Gastrocnemius medialis (tissue), 4 donors: Measurements from ENCODE around the gene CLDN34. TPM values are rescaled to one million over a fixed set of nuclear protein-coding genes. Genes with fewer than 3 reads are reported as not detected.

Experiments
- ATAC-seq, 2 donors: fragments of 150-250 bp; one replicate each; pipeline ENCODE4 v1.9.1; 2016
- DNase-seq, 2 donors: peaks; one replicate each; pipeline ENCODE4 v3.0.0-alpha.2; 2019
- H3K27ac ChIP-seq, 4 donors: fragments of 200-600 bp; sonication (generic); 1 replicate in 1 of 4; 2 replicates in 3 of 4; pipeline ENCODE4 v1.5.1; 2016 to 2018; ENCODE audit warnings: mild to moderate bottlenecking in 2 of 4, moderate library complexity in 1 of 4
- H3K27me3 ChIP-seq, 3 donors: fragments of 200-600 bp; sonication (generic) in 2 of 3; 1 replicate in 1 of 3; 2 replicates in 2 of 3; pipeline versions ENCODE4 v1.5.1 to v1.6.0; 2016 to 2019; ENCODE audit warnings: mild to moderate bottlenecking in 1 of 3, moderate library complexity in 1 of 3
- H3K36me3 ChIP-seq, 2 donors: fragments of 200-600 bp; sonication (generic) in 1 of 2; one replicate each; pipeline ENCODE4 v1.5.1; 2017 to 2018
- H3K4me1 ChIP-seq, 2 donors: fragments of 200-600 bp; sonication (generic) in 1 of 2; one replicate each; pipeline ENCODE4 v1.5.1; 2016 to 2017; ENCODE audit warnings: mild to moderate bottlenecking in 2 of 2
- H3K4me3 ChIP-seq, 4 donors: fragments of 200-600 bp; sonication (generic) in 3 of 4; 1 replicate in 1 of 4; 2 replicates in 3 of 4; pipeline ENCODE4 v1.5.1; 2016 to 2019; ENCODE audit warnings: mild to moderate bottlenecking in 2 of 4
- H3K9me3 ChIP-seq, 3 donors: fragments of 200-600 bp; sonication (generic) in 2 of 3; 1 replicate in 1 of 3; 2 replicates in 2 of 3; pipeline ENCODE4 v1.5.1; 2016 to 2019
- CTCF ChIP-seq, 5 experiments: fragments of 450-650 bp in 3 of 5; fragments of 200-600 bp in 2 of 5; sonication (generic) in 2 of 5; IDR thresholded peaks in 4 of 5; conservative IDR thresholded peaks in 1 of 5; 1 replicate in 4 of 5; 2 replicates in 1 of 5; pipeline ENCODE4 v1.5.1; 2016 to 2019; ENCODE audit warnings: antibody characterized with exemption in 5 of 5, mild to moderate bottlenecking in 3 of 5, moderate library complexity in 3 of 5
- POLR2A ChIP-seq, 2 donors: fragments of 450-650 bp; IDR thresholded peaks; one replicate each; pipeline ENCODE4 v1.6.1; 2017; ENCODE audit warnings: antibody characterized with exemption in 2 of 2, mild to moderate bottlenecking in 2 of 2, moderate library complexity in 2 of 2
- in situ Hi-C, 4 donors: fragments of 200-750 bp; cut with MboI; loops; one replicate each; pipeline versions ENCODE4 v1.15.0 to v1.8.0; 2017; ENCODE audit warnings: low sequenced_read_pairs in 4 of 4
- intact Hi-C: fragments of 100-400 bp; cut with DNase I; formaldehyde crosslinking; loops from one replicate; pipeline ENCODE4 v1.15.1; 2023; ENCODE audit warnings: low total_unique reads
- total RNA-seq, 4 donors: library from RNA; depleted of rRNA; stranded (reverse); fragments of >200 nt; gene quantifications; one replicate each; pipeline versions ENCODE4 v1.1.0 to v1.2.3, GENCODE V29; 2016

Gene CLDN34
- total RNA-seq, 4 donors from 2014 or later = not detected

DNA sequence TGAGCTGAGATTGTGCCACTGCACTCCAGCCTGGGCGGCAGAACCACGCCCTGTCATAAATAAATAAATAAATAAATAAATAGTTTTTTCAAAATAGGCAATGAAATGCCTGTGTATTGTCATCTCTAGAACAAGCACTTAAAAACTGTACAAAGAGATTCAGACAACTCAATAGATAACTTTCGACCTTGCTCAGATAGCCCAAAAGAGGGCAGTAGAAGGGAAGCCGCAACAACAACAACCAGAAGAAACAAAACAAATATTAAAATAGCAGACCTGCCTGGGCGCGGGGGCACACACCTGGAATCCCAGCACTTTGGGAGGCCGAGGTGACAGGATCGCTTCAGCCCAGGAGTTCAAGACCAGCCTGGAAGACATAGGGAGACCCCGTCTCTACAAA is 9.4 kb upstream of the CLDN34 start:
- H3K36me3 ChIP-seq = no peaks in the 10 kb centered on the region
- intact Hi-C loops = no loop called here
- DNase-seq (no peak), ATAC-seq (no peak)
- in situ Hi-C loops = no loop called here
- no peak for TF ChIP-seq CTCF (IDR thresholded peaks at IDR 0.05 in 4 of 5, conservative IDR thresholded peaks at IDR 0.05 in 1 of 5)
- H3K4me1 ChIP-seq = no peaks in the 10 kb centered on the region
- no peaks in the 10 kb centered on the region for H3K27me3 ChIP-seq
- no peak overlapping the region for H3K4me3 ChIP-seq
- H3K9me3 ChIP-seq = no peaks in the 10 kb centered on the region
- H3K27ac ChIP-seq = no peak overlapping the region

GRCh38 chrX:9958183-9958582 is 9.0 kb upstream of the CLDN34 start:
- in situ Hi-C loops = no loop called here
- DNase-seq = no peak
- TF ChIP-seq POLR2A (IDR thresholded peaks at IDR 0.05) (no peak), CTCF (IDR thresholded peaks at IDR 0.05 in 4 of 5, conservative IDR thresholded peaks at IDR 0.05 in 1 of 5) (no peak)

GRCh38 chrX:9961750-9962149 is 5.4 kb upstream of the CLDN34 start:
- ATAC-seq (no peak), DNase-seq (no peak)
- H3K27ac ChIP-seq = no peak overlapping the region
- in situ Hi-C loops = no loop called here
- intact Hi-C loops = no loop called here
- no peak for TF ChIP-seq CTCF (IDR thresholded peaks at IDR 0.05 in 4 of 5, conservative IDR thresholded peaks at IDR 0.05 in 1 of 5)
- TF ChIP-seq POLR2A (IDR thresholded peaks at IDR 0.05) = no peak
- H3K4me3 ChIP-seq = no peak overlapping the region
- H3K36me3 ChIP-seq = no peaks in the 10 kb centered on the region
- H3K9me3 ChIP-seq = no peaks in the 10 kb centered on the region
- no peaks in the 10 kb centered on the region for H3K4me1 ChIP-seq
- H3K27me3 ChIP-seq = no peaks in the 10 kb centered on the region

More at GRCh38 chrX:9958183-9958582, 9.0 kb upstream of the CLDN34 start:
- Histone ChIP-seq H3K4me3 (no peak overlapping the region), H3K9me3 (no peaks in the 10 kb centered on the region), H3K27me3 (no peaks in the 10 kb centered on the region), H3K36me3 (no peaks in the 10 kb centered on the region), H3K27ac (no peak overlapping the region), H3K4me1 (no peaks in the 10 kb centered on the region)
- intact Hi-C loops = no loop called here
- ATAC-seq = no peak

DNA sequence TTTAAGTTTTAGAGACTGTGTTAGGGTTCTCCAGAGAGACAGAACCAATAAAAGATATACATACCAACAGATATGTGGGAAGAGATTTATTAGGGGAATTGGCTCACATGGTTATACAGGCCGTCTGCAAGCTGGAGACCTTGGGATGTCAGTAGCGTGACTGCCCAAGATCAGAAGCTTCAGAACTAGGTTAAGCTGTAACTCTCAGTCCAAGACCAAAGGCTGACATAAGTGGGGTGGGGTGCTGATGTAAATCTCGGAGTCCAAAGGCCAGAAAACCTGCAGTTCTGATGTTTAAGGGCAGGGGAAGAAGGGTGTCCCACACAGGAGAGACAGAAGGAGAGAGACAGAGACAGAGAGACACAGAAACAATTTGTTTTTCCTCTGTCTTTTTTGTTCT is 10.5 kb downstream of the CLDN34 start:
- Histone ChIP-seq H3K9me3 (no peaks in the 10 kb centered on the region), H3K27ac (no peak overlapping the region), H3K36me3 (no peaks in the 10 kb centered on the region), H3K4me3 (no peak overlapping the region), H3K27me3 (peaks cover 0 to 3% (median 0%) of the 10 kb centered on the region in 3 donors), H3K4me1 (no peaks in the 10 kb centered on the region)
- TF ChIP-seq CTCF (IDR thresholded peaks at IDR 0.05 in 4 of 5, conservative IDR thresholded peaks at IDR 0.05 in 1 of 5) (no peak), POLR2A (IDR thresholded peaks at IDR 0.05) (no peak)
- ATAC-seq = no peak
- no peak for DNase-seq
- intact Hi-C loops = no loop called here
- in situ Hi-C loops = loop anchor here in 1 of 4 donors (25.0 kb wide), 1 partner anchor 90 kb away; no protein-coding TSS in a partner anchor

DNA sequence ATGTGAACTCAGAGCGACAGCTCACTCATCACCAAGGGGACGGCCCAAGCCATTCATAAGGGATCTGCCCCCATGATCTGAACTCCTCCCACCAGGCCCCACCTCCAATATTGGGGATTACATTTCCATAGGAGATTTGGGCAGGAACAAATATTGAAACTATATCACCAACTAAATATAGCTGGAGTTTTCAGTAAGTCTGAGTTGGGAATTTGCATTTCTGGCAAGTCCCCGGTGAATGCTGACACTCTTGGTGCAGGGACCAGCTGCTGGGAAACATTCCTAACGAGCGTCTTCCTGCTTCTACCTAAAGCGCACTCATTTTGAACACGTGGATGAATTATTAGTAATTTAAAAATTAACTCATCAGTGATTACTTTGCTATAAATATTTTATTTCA is 13.2 kb downstream of the CLDN34 start:
- H3K9me3 ChIP-seq = no peaks in the 10 kb centered on the region
- intact Hi-C loops = no loop called here
- in situ Hi-C loops = loop anchor here in 1 of 4 donors (25.0 kb wide), 1 partner anchor 93 kb away; no protein-coding TSS in a partner anchor
- no peaks in the 10 kb centered on the region for H3K4me1 ChIP-seq
- no peak overlapping the region for H3K27ac ChIP-seq
- ATAC-seq = no peak
- no peaks in the 10 kb centered on the region for H3K27me3 ChIP-seq
- H3K36me3 ChIP-seq = no peaks in the 10 kb centered on the region
- H3K4me3 ChIP-seq = no peak overlapping the region
- no peak for TF ChIP-seq CTCF (IDR thresholded peaks at IDR 0.05 in 4 of 5, conservative IDR thresholded peaks at IDR 0.05 in 1 of 5)
- no peak for TF ChIP-seq POLR2A (IDR thresholded peaks at IDR 0.05)
- no peak for DNase-seq
